Effector memory CD4-positive, alpha-beta T cell (primary cell): ENCODE results near the gene SLC24A4.

ENCODE experiments used
- DNase-seq, 3 donors: peaks; one replicate each; pipeline ENCODE4 v3.0.0-alpha.2; 2020
- H3K27ac ChIP-seq: 2 replicates; pipeline ENCODE4 v1.7.0; 2013; ENCODE audit warnings: mild to moderate bottlenecking, low read length, moderate library complexity; ENCODE audit not compliant: insufficient read depth, poor library complexity, severe bottlenecking
- H3K27me3 ChIP-seq: replicated peaks from 2 replicates; pipeline ENCODE4 v1.7.0; 2013; ENCODE audit warnings: mild to moderate bottlenecking, low read length; ENCODE audit not compliant: insufficient read depth, control insufficient read depth, poor library complexity, severe bottlenecking
- H3K36me3 ChIP-seq: 2 replicates; pipeline ENCODE4 v1.7.0; 2013; ENCODE audit warnings: mild to moderate bottlenecking, low read length, moderate library complexity; ENCODE audit not compliant: control insufficient read depth, insufficient read depth
- H3K4me1 ChIP-seq: 2 replicates; pipeline ENCODE4 v1.7.0; 2013; ENCODE audit warnings: low read length, mild to moderate bottlenecking; ENCODE audit not compliant: control insufficient read depth, insufficient read depth, poor library complexity, severe bottlenecking
- H3K4me3 ChIP-seq: 2 replicates; pipeline ENCODE4 v1.7.0; 2013; ENCODE audit warnings: low read length, low read depth, mild to moderate bottlenecking; ENCODE audit not compliant: insufficient read depth, poor library complexity, severe bottlenecking
- H3K9me3 ChIP-seq: 2 replicates; pipeline ENCODE4 v1.7.0; 2013; ENCODE audit warnings: mild to moderate bottlenecking, low read length, moderate library complexity; ENCODE audit not compliant: control insufficient read depth

Gene SLC24A4

GRCh38 chr14:92502541-92503286 lies 179.7 kb downstream of the SLC24A4 start:
- Histone ChIP-seq H3K27ac (no peak overlapping the region), H3K36me3 (no peaks in the 10 kb centered on the region), H3K4me1 (peaks cover 4% of the 10 kb centered on the region), H3K4me3 (no peak overlapping the region), H3K9me3 (no peaks in the 10 kb centered on the region), H3K27me3 (no peaks in the 10 kb centered on the region)
- DNase-seq = no peak

- no peak overlapping the region for H3K4me3 ChIP-seq
- H3K27me3 ChIP-seq = no peaks in the 10 kb centered on the region
- no peak for DNase-seq
- H3K36me3 ChIP-seq = no peaks in the 10 kb centered on the region
- no peaks in the 10 kb centered on the region for H3K9me3 ChIP-seq
- H3K4me1 ChIP-seq = peaks cover 4% of the 10 kb centered on the region
- no peak overlapping the region for H3K27ac ChIP-seq
Measured at GRCh38 chr14:92503756-92504491, 181.0 kb downstream of the SLC24A4 start.

GRCh38 chr14:92505826-92506225 lies 182.9 kb downstream of the SLC24A4 start:
- no peaks in the 10 kb centered on the region for H3K36me3 ChIP-seq
- no peak overlapping the region for H3K27ac ChIP-seq
- no peak overlapping the region for H3K4me3 ChIP-seq
- peaks cover 4% of the 10 kb centered on the region for H3K4me1 ChIP-seq
- no peaks in the 10 kb centered on the region for H3K9me3 ChIP-seq
- DNase-seq = no peak
- H3K27me3 ChIP-seq = no peaks in the 10 kb centered on the region

GRCh38 chr14:92506231-92506630 lies 183.3 kb downstream of the SLC24A4 start:
- H3K27me3 ChIP-seq = no peaks in the 10 kb centered on the region
- H3K36me3 ChIP-seq = no peaks in the 10 kb centered on the region
- H3K4me3 ChIP-seq = no peak overlapping the region
- H3K4me1 ChIP-seq = peaks cover 4% of the 10 kb centered on the region
- H3K27ac ChIP-seq = no peak overlapping the region
- no peaks in the 10 kb centered on the region for H3K9me3 ChIP-seq
- DNase-seq = no peak

- H3K4me1 ChIP-seq = peaks cover 4% of the 10 kb centered on the region
- no peaks in the 10 kb centered on the region for H3K27me3 ChIP-seq
- no peak overlapping the region for H3K4me3 ChIP-seq
- DNase-seq = no peak
- H3K9me3 ChIP-seq = no peaks in the 10 kb centered on the region
- H3K36me3 ChIP-seq = no peaks in the 10 kb centered on the region
- no peak overlapping the region for H3K27ac ChIP-seq
Measured at GRCh38 chr14:92507174-92507768, 184.3 kb downstream of the SLC24A4 start.

- Histone ChIP-seq H3K36me3 (no peaks in the 10 kb centered on the region), H3K9me3 (no peaks in the 10 kb centered on the region), H3K27ac (no peak overlapping the region), H3K27me3 (no peaks in the 10 kb centered on the region), H3K4me3 (no peak overlapping the region), H3K4me1 (peaks cover 10% of the 10 kb centered on the region)
- no peak for DNase-seq
Measured at GRCh38 chr14:92510972-92511371, 188.0 kb downstream of the SLC24A4 start.

GRCh38 chr14:92511453-92512238 lies 188.7 kb downstream of the SLC24A4 start:
- H3K27me3 ChIP-seq = no peaks in the 10 kb centered on the region

GRCh38 chr14:92512807-92513203 lies 189.8 kb downstream of the SLC24A4 start:
- H3K4me1 ChIP-seq = peaks cover 7% of the 10 kb centered on the region
- peak overlapping the region; percentile 23 for H3K27ac ChIP-seq
- no peak for DNase-seq
- no peaks in the 10 kb centered on the region for H3K36me3 ChIP-seq
- H3K9me3 ChIP-seq = no peaks in the 10 kb centered on the region
- H3K27me3 ChIP-seq = no peaks in the 10 kb centered on the region
- H3K4me3 ChIP-seq = peak overlapping the region; percentile 52

More at GRCh38 chr14:92511453-92512238, 188.7 kb downstream of the SLC24A4 start:
- H3K36me3 ChIP-seq = no peaks in the 10 kb centered on the region
- H3K4me1 ChIP-seq = peaks cover 7% of the 10 kb centered on the region
- DNase-seq = no peak
- H3K9me3 ChIP-seq = no peaks in the 10 kb centered on the region
- no peak overlapping the region for H3K27ac ChIP-seq
- no peak overlapping the region for H3K4me3 ChIP-seq

GRCh38 chr14:92513204-92513965 lies 190.4 kb downstream of the SLC24A4 start, which contains the start of gene RIN3:
TSS of gene RIN3 (plus strand) at chr14:92513781. CDS start at chr14:92513933, 152 bp downstream.
- Histone ChIP-seq H3K36me3 (no peaks in the 10 kb centered on the region), H3K4me1 (peaks cover 7% of the 10 kb centered on the region), H3K4me3 (peak within 1 kb of the TSS; percentile 52), H3K27me3 (no peaks in the 10 kb centered on the region), H3K9me3 (no peaks in the 10 kb centered on the region), H3K27ac (peak within 1 kb of the TSS; percentile 23)
- DNase-seq = peak in 2 of 3 donors; percentile 7 to 20
